Naive thymus-derived CD4-positive, alpha-beta T cell (primary cell): ENCODE measurements around the gene ABTB1. TPM values are rescaled to one million over a fixed set of nuclear protein-coding genes. Genes with fewer than 3 reads are reported as not detected.
"Not testable (repeated sequence)": the region's sequence is repeated elsewhere in the genome, so short reads cannot be mapped to it uniquely, and the experiment has no call there.

ENCODE experiments used
- ATAC-seq: fragments of 150-1000 bp; cut with Tn5 transposase; 2 replicates; pipeline ENCODE4 v1.10.0; 2021; ENCODE audit warnings: mild to moderate bottlenecking, moderate library complexity
- CTCF ChIA-PET: fragments of 350-600 bp; sonication (Branson Sonifier 250); formaldehyde crosslinking; loops from one replicate; lab custom pipeline; 2021; ENCODE audit warnings: antibody characterized with exemption; lab: Charles Lee
- POLR2A ChIA-PET: fragments of 350-600 bp; sonication (Branson Sonifier 250); formaldehyde crosslinking; loops from one replicate; lab custom pipeline; 2021; ENCODE audit warnings: antibody characterized with exemption, inconsistent platforms; lab: Charles Lee
- DNase-seq, 9 donors: peaks; one replicate each; pipeline versions ENCODE4 v3.0.0 to v3.0.0-alpha.2; 2020 to 2022; ENCODE audit warnings: mixed read lengths in 1 of 9
- H3K27ac ChIP-seq: one replicate; pipeline ENCODE4 v1.7.0; 2013; ENCODE audit warnings: mild to moderate bottlenecking, low read depth, low read length, moderate library complexity
- H3K27me3 ChIP-seq, 2 donors: one replicate each; pipeline ENCODE4 v1.7.0; 2013; ENCODE audit warnings: low read length in 2 of 2, mild to moderate bottlenecking in 2 of 2, moderate library complexity in 2 of 2; ENCODE audit not compliant: control insufficient read depth in 2 of 2, insufficient read depth in 2 of 2
- H3K36me3 ChIP-seq, 3 experiments: 1 replicate in 2 of 3; 2 replicates in 1 of 3; pipeline ENCODE4 v1.7.0; 2013; ENCODE audit warnings: low read length in 3 of 3, mild to moderate bottlenecking in 3 of 3, moderate library complexity in 1 of 3; ENCODE audit not compliant: insufficient read depth in 3 of 3, control insufficient read depth in 2 of 3
- H3K4me1 ChIP-seq, 2 donors: one replicate each; pipeline ENCODE4 v1.7.0; 2013; ENCODE audit warnings: low read length in 2 of 2, mild to moderate bottlenecking in 2 of 2, moderate library complexity in 1 of 2; ENCODE audit not compliant: control insufficient read depth in 2 of 2, insufficient read depth in 2 of 2
- H3K4me3 ChIP-seq: 2 replicates; pipeline ENCODE4 v1.7.0; 2013; ENCODE audit warnings: mild to moderate bottlenecking, low read length
- H3K9me3 ChIP-seq, 3 experiments: 1 replicate in 2 of 3; 2 replicates in 1 of 3; pipeline ENCODE4 v1.7.0; 2013; ENCODE audit warnings: low read length in 3 of 3; ENCODE audit not compliant: control insufficient read depth in 2 of 3
- H3K27ac Mint-ChIP-seq, 9 donors: one replicate each; pipeline ENCODE4 v1.8.0; 2020 to 2022; ENCODE audit warnings: mixed read lengths in 9 of 9, mild to moderate bottlenecking in 8 of 9, moderate library complexity in 5 of 9, inconsistent platforms in 2 of 9
- H3K27me3 Mint-ChIP-seq, 5 donors: one replicate each; pipeline ENCODE4 v1.8.0; 2021 to 2022; ENCODE audit warnings: mixed read lengths in 5 of 5, mild to moderate bottlenecking in 1 of 5
- H3K36me3 Mint-ChIP-seq, 5 donors: one replicate each; pipeline ENCODE4 v1.8.0; 2020 to 2022; ENCODE audit warnings: mixed read lengths in 5 of 5, mild to moderate bottlenecking in 3 of 5, inconsistent platforms in 1 of 5
- H3K4me1 Mint-ChIP-seq, 7 donors: one replicate each; pipeline ENCODE4 v1.8.0; 2020 to 2022; ENCODE audit warnings: mixed read lengths in 7 of 7, mild to moderate bottlenecking in 3 of 7, inconsistent platforms in 1 of 7
- H3K4me3 Mint-ChIP-seq, 10 donors: one replicate each; pipeline ENCODE4 v1.8.0; 2020 to 2022; ENCODE audit warnings: mild to moderate bottlenecking in 10 of 10, mixed read lengths in 10 of 10, moderate library complexity in 6 of 10, inconsistent platforms in 2 of 10
- H3K9me3 Mint-ChIP-seq, 11 donors: one replicate each; pipeline ENCODE4 v1.8.0; 2020 to 2022; ENCODE audit warnings: mixed read lengths in 11 of 11, mild to moderate bottlenecking in 4 of 11, inconsistent platforms in 1 of 11, moderate library complexity in 1 of 11
- intact Hi-C, 2 donors: fragments of 100-400 bp; cut with micrococcal nuclease; formaldehyde crosslinking; loops; one replicate each; pipeline ENCODE4 v1.15.1; 2023
- polyA plus RNA-seq, 2 donors: library from polyadenylated mRNA; unstranded; fragments of 300-500 nt; fragmentation: Illumina TruSeq; gene quantifications; one replicate each; pipeline ENCODE4 v1.2.3, GENCODE V29; 2021
- total RNA-seq, 6 experiments: library from RNA in 5 of 6; stranded (reverse) in 5 of 6; gene quantifications; 1 replicate in 5 of 6; 2 replicates in 1 of 6; pipeline ENCODE4 v1.2.3 and lab custom pipeline; 2021 to 2026

ABTB1 gene
- total and polyA plus RNA-seq, 7 experiments from 2014 or later: 26.7 to 182 (median 115) TPM

- H3K4me3 Mint-ChIP-seq: no peak overlapping the region
Measured at GRCh38 chr3:127680146-127680661, 7.5 kb downstream of the ABTB1 start.

GRCh38 chr3:127680798-127681221, 8.1 kb downstream of the ABTB1 start:
- H3K4me1 ChIP-seq: no peaks in the 10 kb centered on the region

More at GRCh38 chr3:127680146-127680661, 7.5 kb downstream of the ABTB1 start:
- ChIA-PET CTCF (no interaction called here), POLR2A (no interaction called here)
- Histone ChIP-seq H3K4me3 (no peak overlapping the region), H3K9me3 (no peaks in the 10 kb centered on the region), H3K36me3 (peaks cover 0 to 48% (median 0%) of the 10 kb centered on the region in 3 experiments), H3K4me1 (no peaks in the 10 kb centered on the region), H3K27me3 (no peaks in the 10 kb centered on the region), H3K27ac (no peak overlapping the region)
- intact Hi-C loops: no loop called here
- no peak for ATAC-seq
- peaks cover 6 to 34% (median 27%) of the 10 kb centered on the region in 7 donors for H3K4me1 Mint-ChIP-seq
- H3K36me3 Mint-ChIP-seq: peaks cover 0 to 11% (median 2%) of the 10 kb centered on the region in 5 donors
- H3K27me3 Mint-ChIP-seq: no peaks in the 10 kb centered on the region
- peak in 1 of 9 donors; percentile 17 for DNase-seq
- H3K9me3 Mint-ChIP-seq: peaks cover 0 to 2% (median 0%) of the 10 kb centered on the region in 11 donors
- H3K27ac Mint-ChIP-seq: no peak overlapping the region

GRCh38 chr3:127682175-127682554, 9.4 kb downstream of the ABTB1 start:
- peaks cover 0 to 31% (median 0%) of the 10 kb centered on the region in 3 experiments for H3K36me3 ChIP-seq
- DNase-seq: peak in 1 of 9 donors; percentile 8
- CTCF ChIA-PET: interaction anchor here (3.4 kb wide), 1 partner anchor 13 kb away, joined by 11 read pairs; no protein-coding TSS in a partner anchor
- H3K27me3 Mint-ChIP-seq, H3K27ac ChIP-seq, H3K4me1 ChIP-seq, H3K4me3 Mint-ChIP-seq, H3K4me3 ChIP-seq, H3K9me3 Mint-ChIP-seq, H3K36me3 Mint-ChIP-seq, POLR2A ChIA-PET, intact Hi-C loops, H3K9me3 ChIP-seq, H3K27me3 ChIP-seq, ATAC-seq: not testable (repeated sequence)
- Mint-ChIP-seq H3K27ac (peak overlapping the region in 3 of 9 donors; percentile 45 to 65 (median 57)), H3K4me1 (peaks cover 6 to 23% (median 15%) of the 10 kb centered on the region in 7 donors)

More at GRCh38 chr3:127680798-127681221, 8.1 kb downstream of the ABTB1 start:
- Mint-ChIP-seq H3K4me3 (no peak overlapping the region), H3K36me3 (peaks cover 0 to 11% (median 2%) of the 10 kb centered on the region in 5 donors), H3K9me3 (peaks cover 0 to 2% (median 0%) of the 10 kb centered on the region in 11 donors), H3K4me1 (peaks cover 6 to 28% (median 21%) of the 10 kb centered on the region in 7 donors), H3K27me3 (no peaks in the 10 kb centered on the region), H3K27ac (peak overlapping the region in 5 of 9 donors; percentile 34 to 87 (median 69))
- Histone ChIP-seq H3K9me3 (no peaks in the 10 kb centered on the region), H3K4me3 (no peak overlapping the region), H3K27ac (peak overlapping the region; percentile 1), H3K27me3 (no peaks in the 10 kb centered on the region), H3K36me3 (peaks cover 0 to 44% (median 0%) of the 10 kb centered on the region in 3 experiments)
- CTCF ChIA-PET: no interaction called here
- POLR2A ChIA-PET: no interaction called here
- DNase-seq (peak in 1 of 9 donors; percentile 13), ATAC-seq (no peak)
- intact Hi-C loops: loop anchor here in 1 of 2 donors (1.0 kb wide), 1 partner anchor 8 kb away; no protein-coding TSS in a partner anchor

- Mint-ChIP-seq H3K4me1 (peaks cover 6 to 23% (median 15%) of the 10 kb centered on the region in 7 donors), H3K36me3 (peaks cover 0 to 4% (median 0%) of the 10 kb centered on the region in 5 donors), H3K27ac (peak overlapping the region in 3 of 9 donors; percentile 45 to 65 (median 57)), H3K27me3 (no peaks in the 10 kb centered on the region), H3K9me3 (peaks cover 0 to 2% (median 0%) of the 10 kb centered on the region in 11 donors), H3K4me3 (no peak overlapping the region)
- peaks cover 0 to 27% (median 0%) of the 10 kb centered on the region in 3 experiments for H3K36me3 ChIP-seq
- ATAC-seq (no peak), DNase-seq (peak in 1 of 9 donors; percentile 3)
- intact Hi-C loops: no loop called here
- ChIA-PET CTCF (interaction anchor here (3.4 kb wide), 1 partner anchor 12 kb away, joined by 11 read pairs; no protein-coding TSS in a partner anchor), POLR2A (no interaction called here)
- H3K4me3 ChIP-seq: no peak overlapping the region
- no peaks in the 10 kb centered on the region for H3K27me3 ChIP-seq
- H3K27ac ChIP-seq: no peak overlapping the region
- no peaks in the 10 kb centered on the region for H3K9me3 ChIP-seq
- H3K4me1 ChIP-seq: no peaks in the 10 kb centered on the region
Measured at GRCh38 chr3:127682561-127682960, 9.8 kb downstream of the ABTB1 start.

DNA sequence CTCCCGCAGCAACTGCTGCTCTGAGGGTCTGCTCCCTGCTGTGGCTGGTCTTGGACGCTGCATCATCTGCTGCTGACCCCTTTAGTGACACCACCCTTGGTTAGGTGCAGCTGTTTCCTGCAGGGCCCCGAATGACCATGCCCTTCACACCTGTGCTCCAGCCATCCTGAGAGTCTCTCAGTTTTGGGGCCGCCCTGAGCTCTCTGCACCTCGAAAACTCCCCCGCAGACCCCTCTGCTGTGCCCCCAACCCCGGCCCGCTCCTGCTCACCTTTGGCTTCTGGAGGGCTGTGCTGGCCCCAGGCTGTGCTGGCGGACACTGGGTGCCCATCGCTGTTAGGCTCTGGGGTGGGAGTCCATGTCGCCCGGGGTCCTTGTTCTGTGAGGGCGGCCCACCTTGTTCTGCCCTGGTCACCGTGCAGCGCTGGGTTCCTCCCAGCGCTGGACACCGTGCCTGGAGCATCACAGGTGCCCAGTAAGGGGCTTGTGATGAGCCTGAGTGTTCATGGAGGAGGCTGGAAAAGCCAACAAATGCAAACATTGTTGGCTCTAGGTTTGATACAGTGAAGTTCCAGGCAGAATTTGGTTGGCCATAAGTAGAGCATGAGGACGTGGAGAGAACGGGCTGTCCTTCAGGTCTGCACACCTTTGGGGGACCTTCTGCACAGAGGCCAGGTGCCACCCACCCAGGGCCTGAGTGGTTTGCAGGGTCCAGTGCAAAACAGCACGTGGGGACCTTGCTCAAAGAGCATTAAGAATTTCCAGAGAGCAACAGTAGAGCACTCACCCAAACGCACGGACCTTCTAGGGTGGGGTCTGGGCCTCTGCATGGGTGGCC, 12.3 kb downstream of the ABTB1 start:
- Histone ChIP-seq H3K36me3 (peaks cover 0 to 6% (median 0%) of the 10 kb centered on the region in 3 experiments), H3K4me1 (no peaks in the 10 kb centered on the region), H3K27me3 (no peaks in the 10 kb centered on the region), H3K9me3 (no peaks in the 10 kb centered on the region), H3K27ac (no peak overlapping the region), H3K4me3 (no peak overlapping the region)
- POLR2A ChIA-PET: interaction anchor here (2.5 kb wide), 1 partner anchor 12 kb away, joined by 10 read pairs; the partner anchor contains the start of gene ABTB1
- Mint-ChIP-seq H3K4me3 (no peak overlapping the region), H3K9me3 (peaks cover 0 to under 1% (median 0%) of the 10 kb centered on the region in 11 donors), H3K36me3 (no peaks in the 10 kb centered on the region), H3K27me3 (no peaks in the 10 kb centered on the region), H3K27ac (no peak overlapping the region), H3K4me1 (peaks cover 6 to 19% (median 15%) of the 10 kb centered on the region in 7 donors)
- ATAC-seq (no peak), DNase-seq (no peak)
- CTCF ChIA-PET: interaction anchor here (1.0 to 3.4 kb wide), 2 partner anchors 10 to 110 kb away, joined by 4 to 11 read pairs; no protein-coding TSS in a partner anchor
- intact Hi-C loops: no loop called here

DNA sequence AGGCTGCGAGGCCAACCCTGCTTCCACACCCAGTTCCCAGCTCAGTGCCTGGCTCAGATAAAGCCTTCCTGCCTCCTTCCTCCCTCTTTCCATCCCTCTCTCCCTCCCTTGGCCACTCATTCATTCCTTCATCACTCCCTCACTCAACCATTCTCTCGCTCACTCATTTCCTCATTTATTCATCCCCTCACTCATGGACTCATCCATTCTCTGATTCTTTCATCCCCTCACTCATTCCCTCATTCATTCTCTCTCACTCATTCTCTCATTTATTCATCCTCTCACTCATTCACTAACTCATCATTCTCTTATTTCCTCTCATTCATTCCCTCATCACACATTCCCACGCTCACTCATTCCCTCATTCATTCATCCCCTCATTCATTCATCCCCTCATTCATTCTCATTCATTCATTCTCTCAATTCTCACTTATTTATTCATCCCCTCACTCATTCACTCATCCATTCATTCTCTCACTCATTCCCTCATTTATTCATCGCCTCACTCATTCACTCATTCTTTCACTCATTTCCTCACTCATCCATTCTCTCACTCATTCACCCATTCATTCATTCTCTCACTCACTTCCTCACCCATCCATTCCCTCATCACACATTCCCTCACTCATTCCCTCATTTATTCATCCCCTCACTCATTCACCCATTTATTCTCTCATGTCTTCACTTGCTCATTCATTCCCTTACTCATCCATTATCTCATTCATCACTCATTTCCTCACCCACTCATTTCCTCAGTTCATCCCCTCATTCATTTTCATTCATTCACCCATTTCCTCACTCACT, 13.2 kb downstream of the ABTB1 start:
- no peaks in the 10 kb centered on the region for H3K27me3 ChIP-seq
- DNase-seq (no peak), ATAC-seq (no peak)
- Mint-ChIP-seq H3K4me1 (peaks cover 6 to 19% (median 15%) of the 10 kb centered on the region in 7 donors), H3K9me3 (no peaks in the 10 kb centered on the region), H3K27ac (no peak overlapping the region), H3K36me3 (no peaks in the 10 kb centered on the region), H3K4me3 (no peak overlapping the region), H3K27me3 (no peaks in the 10 kb centered on the region)
- H3K36me3 ChIP-seq: no peaks in the 10 kb centered on the region
- no peaks in the 10 kb centered on the region for H3K9me3 ChIP-seq
- H3K27ac ChIP-seq: no peak overlapping the region
- no peak overlapping the region for H3K4me3 ChIP-seq
- H3K4me1 ChIP-seq: no peaks in the 10 kb centered on the region
- ChIA-PET CTCF (no interaction called here), POLR2A (no interaction called here)
- intact Hi-C loops: no loop called here
